ENCODE measurements around the gene MT3. TPM values are rescaled to one million over a fixed set of nuclear protein-coding genes. Genes with fewer than 3 reads are reported as not detected.

Gene MT3
- total RNA-seq, 2 experiments from 2014 or later = 1.8 to 2.5 TPM

DNA sequence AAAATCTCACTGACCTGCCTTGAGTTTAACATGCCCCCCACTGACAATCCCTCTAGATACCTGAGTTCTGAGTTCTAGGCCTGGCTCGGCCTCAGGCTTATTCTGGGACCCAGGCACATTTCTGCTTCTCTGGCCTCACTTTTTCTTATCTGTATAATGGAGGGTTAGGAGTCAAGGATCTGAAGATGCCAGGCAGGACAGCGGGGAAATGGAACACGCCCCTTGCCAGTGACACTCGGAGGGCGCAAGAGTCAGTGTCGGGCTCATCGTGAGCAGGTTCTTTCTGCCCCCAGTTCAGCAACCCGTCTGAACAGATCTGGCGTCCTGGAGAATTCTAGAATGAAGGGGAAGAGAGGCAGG lies 567 bp upstream of the MT3 start:
- no peak overlapping the region for H3K27ac Mint-ChIP-seq
- H3K36me3 Mint-ChIP-seq (ENCODE audit: low read depth) = no peaks in the 10 kb centered on the region
- no peaks in the 10 kb centered on the region for H3K9me3 Mint-ChIP-seq
- ChIA-PET CTCF (no interaction called here), POLR2A (no interaction called here)
- H3K4me3 Mint-ChIP-seq = peak overlapping the region; percentile 66
- H3K4me1 Mint-ChIP-seq = peaks cover 14% of the 10 kb centered on the region
- peaks cover 48% of the 10 kb centered on the region for H3K27me3 Mint-ChIP-seq
- DNase-seq = no peak

- Mint-ChIP-seq H3K9me3 (no peaks in the 10 kb centered on the region), H3K4me1 (peaks cover 14% of the 10 kb centered on the region), H3K36me3 (ENCODE audit: low read depth) (no peaks in the 10 kb centered on the region), H3K4me3 (no peak overlapping the region), H3K27ac (no peak overlapping the region), H3K27me3 (peaks cover 38% of the 10 kb centered on the region)
- POLR2A ChIA-PET = interaction anchor here (1.1 to 1.3 kb wide), 2 partner anchors 18 to 91 kb away, joined by 3 to 4 read pairs; no protein-coding TSS in a partner anchor
- no peak for DNase-seq
- CTCF ChIA-PET = interaction anchor here (1.3 kb wide), 1 partner anchor 110 kb away, joined by 6 read pairs; no protein-coding TSS in a partner anchor
These were observed 2.2 kb downstream of the MT3 start for GRCh38 chr16:56591377-56592060.

DNA sequence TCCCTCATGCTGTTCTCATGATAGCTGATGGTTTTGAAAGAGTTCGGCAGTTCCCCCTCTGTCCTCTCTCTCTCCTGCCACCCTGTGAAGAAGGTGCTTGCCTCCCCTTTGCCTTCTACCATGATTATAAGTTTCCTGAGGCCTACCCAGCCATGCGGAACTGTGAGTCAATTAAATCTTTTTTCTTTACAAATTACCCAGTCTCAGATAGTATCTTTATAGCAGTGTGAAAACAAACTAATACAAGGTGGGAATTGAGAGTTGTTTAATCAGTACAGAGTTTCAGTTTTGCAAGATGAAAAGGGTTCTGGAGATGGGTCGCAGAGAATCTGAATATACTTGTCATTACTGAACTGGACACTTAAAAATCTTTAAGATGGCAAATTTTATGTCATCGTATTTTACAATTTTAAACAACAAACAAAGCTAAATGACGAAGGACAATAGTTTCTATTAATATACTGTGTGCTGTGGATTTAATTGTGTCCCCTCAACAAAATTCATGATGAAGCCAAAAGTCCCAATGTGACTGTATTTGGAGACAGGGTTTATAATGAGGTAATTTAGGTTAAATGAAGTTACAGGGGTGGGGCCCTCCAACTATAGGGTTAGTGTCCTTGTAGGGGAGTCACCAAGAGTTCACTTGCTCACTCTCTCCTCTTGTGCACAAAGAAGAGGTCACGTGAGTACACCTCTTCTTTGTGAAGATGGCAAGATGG lies 4.4 kb downstream of the MT3 start:
- H3K4me1 Mint-ChIP-seq = peaks cover 17% of the 10 kb centered on the region
- CTCF ChIA-PET = interaction anchor here (1.0 to 1.2 kb wide), 2 partner anchors 50 to 108 kb away, joined by 3 to 5 read pairs; no protein-coding TSS in a partner anchor
- no peak overlapping the region for H3K4me3 Mint-ChIP-seq
- H3K27me3 Mint-ChIP-seq = peaks cover 41% of the 10 kb centered on the region
- POLR2A ChIA-PET = interaction anchor here (1.3 kb wide), 1 partner anchor 32 kb away, joined by 3 read pairs; the partner anchor contains the start of gene MT1E
- H3K36me3 Mint-ChIP-seq (ENCODE audit: low read depth) = no peaks in the 10 kb centered on the region
- no peak overlapping the region for H3K27ac Mint-ChIP-seq
- H3K9me3 Mint-ChIP-seq = no peaks in the 10 kb centered on the region
- no peak for DNase-seq

GRCh38 chr16:56594292-56594619 lies 4.9 kb downstream of the MT3 start:
- CTCF ChIA-PET = interaction anchor here (1.0 to 1.2 kb wide), 2 partner anchors 49 to 108 kb away, joined by 3 to 5 read pairs; no protein-coding TSS in a partner anchor
- H3K27ac Mint-ChIP-seq = no peak overlapping the region
- no peak for DNase-seq
- no peaks in the 10 kb centered on the region for H3K9me3 Mint-ChIP-seq
- H3K4me1 Mint-ChIP-seq = peaks cover 15% of the 10 kb centered on the region
- H3K27me3 Mint-ChIP-seq = peaks cover 37% of the 10 kb centered on the region
- no peak overlapping the region for H3K4me3 Mint-ChIP-seq
- H3K36me3 Mint-ChIP-seq (ENCODE audit: low read depth) = no peaks in the 10 kb centered on the region
- POLR2A ChIA-PET = no interaction called here

GRCh38 chr16:56600398-56600999 lies 11.2 kb downstream of the MT3 start:
- Mint-ChIP-seq H3K27ac (no peak overlapping the region), H3K27me3 (peaks cover 33% of the 10 kb centered on the region), H3K4me1 (peaks cover 8% of the 10 kb centered on the region), H3K36me3 (ENCODE audit: low read depth) (no peaks in the 10 kb centered on the region), H3K9me3 (no peaks in the 10 kb centered on the region), H3K4me3 (no peak overlapping the region)
- DNase-seq = peak; percentile 42
- ChIA-PET POLR2A (interaction anchor here (0.7 to 1.3 kb wide), 5 partner anchors 9 to 101 kb away, joined by 3 to 5 read pairs (median 4); no protein-coding TSS in a partner anchor), CTCF (interaction anchor here (0.7 to 2.3 kb wide), 16 partner anchors 10 to 200 kb away, joined by 3 to 21 read pairs (median 4); partner anchors contain the start of gene MT1E)

DNA sequence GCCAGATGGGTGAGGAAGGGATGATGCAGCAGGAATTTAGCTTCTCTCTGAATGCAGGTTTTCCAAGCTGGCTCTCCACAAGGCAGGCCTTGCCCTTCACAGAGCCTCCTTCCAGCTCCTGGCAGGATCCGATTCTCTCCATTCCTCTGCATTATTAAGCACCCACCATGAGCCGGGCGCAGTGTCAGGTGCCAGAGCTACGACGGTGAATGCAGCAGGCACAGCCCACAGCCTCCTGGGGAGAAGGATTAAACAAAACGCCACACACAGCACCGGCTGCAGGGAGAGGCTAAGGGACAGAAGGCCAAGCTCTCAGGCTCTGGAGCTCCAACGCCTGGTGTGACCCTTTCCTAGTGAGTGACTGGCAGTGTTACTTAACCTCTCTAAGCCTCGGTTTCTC lies 12.0 kb downstream of the MT3 start:
- CTCF ChIA-PET = interaction anchor here (0.8 to 2.3 kb wide), 14 partner anchors 10 to 201 kb away, joined by 3 to 21 read pairs (median 4); partner anchors contain the start of gene MT1E
- DNase-seq = no peak
- no peak overlapping the region for H3K4me3 Mint-ChIP-seq
- peaks cover 8% of the 10 kb centered on the region for H3K4me1 Mint-ChIP-seq
- peaks cover 33% of the 10 kb centered on the region for H3K27me3 Mint-ChIP-seq
- no peak overlapping the region for H3K27ac Mint-ChIP-seq
- POLR2A ChIA-PET = interaction anchor here (0.7 to 1.3 kb wide), 3 partner anchors 25 to 84 kb away, joined by 3 to 5 read pairs (median 4); no protein-coding TSS in a partner anchor
- no peaks in the 10 kb centered on the region for H3K36me3 Mint-ChIP-seq (ENCODE audit: low read depth)
- no peaks in the 10 kb centered on the region for H3K9me3 Mint-ChIP-seq

GRCh38 chr16:56603589-56603988 lies 14.3 kb downstream of the MT3 start:
- H3K36me3 Mint-ChIP-seq (ENCODE audit: low read depth) = no peaks in the 10 kb centered on the region
- H3K27me3 Mint-ChIP-seq = peaks cover 18% of the 10 kb centered on the region
- H3K4me3 Mint-ChIP-seq = no peak overlapping the region
- no peak overlapping the region for H3K27ac Mint-ChIP-seq
- ChIA-PET POLR2A (interaction anchor here (1.8 kb wide), 1 partner anchor 79 kb away, joined by 6 read pairs; no protein-coding TSS in a partner anchor), CTCF (interaction anchor here (1.0 to 1.3 kb wide), 3 partner anchors 22 to 98 kb away, joined by 3 to 4 read pairs (median 3); partner anchors contain the start of gene MT1E)
- peaks cover 20% of the 10 kb centered on the region for H3K4me1 Mint-ChIP-seq
- no peaks in the 10 kb centered on the region for H3K9me3 Mint-ChIP-seq
- no peak for DNase-seq

- H3K27ac Mint-ChIP-seq = no peak overlapping the region
- H3K4me1 Mint-ChIP-seq = peaks cover 30% of the 10 kb centered on the region
- peaks cover 18% of the 10 kb centered on the region for H3K27me3 Mint-ChIP-seq
- no peak for DNase-seq
- ChIA-PET POLR2A (interaction anchor here (4.7 to 7.4 kb wide), 2 partner anchors 20 to 78 kb away, joined by 29 to 96 read pairs; partner anchors contain the start of genes MT1E and MT1X), CTCF (interaction anchor here (0.5 to 0.7 kb wide), 2 partner anchors 38 to 813 kb away, joined by 3 to 5 read pairs; no protein-coding TSS in a partner anchor)
- no peaks in the 10 kb centered on the region for H3K9me3 Mint-ChIP-seq
- no peak overlapping the region for H3K4me3 Mint-ChIP-seq
- H3K36me3 Mint-ChIP-seq (ENCODE audit: low read depth) = no peaks in the 10 kb centered on the region
These were observed 15.6 kb downstream of the MT3 start for GRCh38 chr16:56604966-56605365.

GRCh38 chr16:56605475-56605874 lies 16.1 kb downstream of the MT3 start:
- Mint-ChIP-seq H3K9me3 (no peaks in the 10 kb centered on the region), H3K27ac (no peak overlapping the region), H3K27me3 (peaks cover 13% of the 10 kb centered on the region), H3K4me1 (peaks cover 33% of the 10 kb centered on the region), H3K36me3 (ENCODE audit: low read depth) (no peaks in the 10 kb centered on the region), H3K4me3 (no peak overlapping the region)
- DNase-seq = no peak
- POLR2A ChIA-PET = interaction anchor here (4.7 to 7.4 kb wide), 2 partner anchors 20 to 77 kb away, joined by 29 to 96 read pairs; partner anchors contain the start of genes MT1E and MT1X
- CTCF ChIA-PET = interaction anchor here (0.7 kb wide), 1 partner anchor 38 kb away, joined by 3 read pairs; no protein-coding TSS in a partner anchor

DNA sequence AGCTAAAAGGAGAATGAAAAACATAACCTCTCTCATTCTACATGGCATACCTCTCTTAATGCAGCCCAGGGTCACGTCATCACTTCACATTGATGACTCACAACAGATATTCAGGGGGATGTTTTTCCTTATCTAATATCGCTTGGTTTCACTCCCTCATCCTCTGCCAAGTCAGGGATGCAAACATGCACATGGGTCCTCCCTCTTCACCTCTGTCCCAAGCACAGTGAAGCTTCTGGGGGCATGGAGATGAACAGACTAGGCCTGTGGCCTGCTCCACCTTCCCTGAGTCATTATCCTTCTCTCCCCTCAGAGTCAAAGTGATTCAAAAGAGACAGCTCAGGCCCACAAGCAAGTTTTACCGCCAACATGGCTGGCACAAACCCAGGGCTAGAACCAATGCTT lies 16.7 kb downstream of the MT3 start:
- H3K36me3 Mint-ChIP-seq (ENCODE audit: low read depth) = no peaks in the 10 kb centered on the region
- H3K27me3 Mint-ChIP-seq = peaks cover 7% of the 10 kb centered on the region
- POLR2A ChIA-PET = interaction anchor here (4.7 to 7.4 kb wide), 2 partner anchors 19 to 77 kb away, joined by 29 to 96 read pairs; partner anchors contain the start of genes MT1E and MT1X
- H3K4me3 Mint-ChIP-seq = no peak overlapping the region
- H3K9me3 Mint-ChIP-seq = no peaks in the 10 kb centered on the region
- CTCF ChIA-PET = no interaction called here
- peaks cover 37% of the 10 kb centered on the region for H3K4me1 Mint-ChIP-seq
- DNase-seq = no peak
- no peak overlapping the region for H3K27ac Mint-ChIP-seq

GRCh38 chr16:56606476-56607108 lies 17.3 kb downstream of the MT3 start:
- H3K36me3 Mint-ChIP-seq (ENCODE audit: low read depth) = no peaks in the 10 kb centered on the region
- no peaks in the 10 kb centered on the region for H3K9me3 Mint-ChIP-seq
- ChIA-PET POLR2A (interaction anchor here (4.7 to 7.4 kb wide), 2 partner anchors 19 to 76 kb away, joined by 29 to 96 read pairs; partner anchors contain the start of genes MT1E and MT1X), CTCF (no interaction called here)
- H3K27me3 Mint-ChIP-seq = peaks cover 3% of the 10 kb centered on the region
- DNase-seq = no peak
- no peak overlapping the region for H3K27ac Mint-ChIP-seq
- H3K4me3 Mint-ChIP-seq = no peak overlapping the region
- peaks cover 41% of the 10 kb centered on the region for H3K4me1 Mint-ChIP-seq

GRCh38 chr16:56607109-56607618 lies 17.8 kb downstream of the MT3 start:
- no peak for DNase-seq
- POLR2A ChIA-PET = interaction anchor here (1.4 to 7.4 kb wide), 4 partner anchors 11 to 75 kb away, joined by 4 to 96 read pairs (median 18); partner anchors contain the start of genes MT1E and MT1X
- H3K4me3 Mint-ChIP-seq = peak overlapping the region; percentile 93
- CTCF ChIA-PET = no interaction called here
- H3K27ac Mint-ChIP-seq = no peak overlapping the region
- H3K36me3 Mint-ChIP-seq (ENCODE audit: low read depth) = no peaks in the 10 kb centered on the region
- H3K27me3 Mint-ChIP-seq = peaks cover 2% of the 10 kb centered on the region
- H3K9me3 Mint-ChIP-seq = no peaks in the 10 kb centered on the region
- H3K4me1 Mint-ChIP-seq = peaks cover 41% of the 10 kb centered on the region
